ENCODE data around the gene ARHGAP23.

- TF ChIP-seq CTCF (conservative IDR thresholded peaks at IDR 0.05; ENCODE audit: low read length) (no peak), EZH2phosphoT487 (IDR thresholded peaks at IDR 0.05; ENCODE audit: borderline replicate concordance) (no peak)
Observed at GRCh38 chr17:38510421-38511149, 82.3 kb downstream of the ARHGAP23 start.
